ENCODE data around the gene CTNNA3. TPM values are rescaled to one million over a fixed set of nuclear protein-coding genes. Genes with fewer than 3 reads are reported as not detected.

Gene CTNNA3
- total RNA-seq, 4 donors from 2014 or later: 0.68 to 75.2 (median 1.4) TPM

DNA sequence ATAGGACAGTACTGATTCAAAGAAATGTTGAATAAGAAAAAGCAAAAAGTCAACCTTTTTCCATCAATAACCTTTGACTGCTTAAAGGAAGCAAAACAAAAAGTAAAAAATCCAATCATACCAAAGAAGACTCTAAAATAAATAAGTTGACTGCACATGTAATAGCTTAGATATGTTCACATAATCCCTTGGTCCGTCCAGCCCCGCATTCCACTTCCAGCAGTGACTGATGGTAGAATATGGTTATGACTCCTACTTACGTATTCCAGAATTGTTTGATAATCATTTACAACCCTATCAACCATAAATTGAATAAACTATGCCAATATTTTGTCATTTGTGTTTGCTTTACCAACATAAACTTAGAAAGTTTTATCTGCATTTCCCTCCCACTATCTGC is 77.9 kb downstream of the CTNNA3 start:
- in situ Hi-C loops (cut with MboI; ENCODE audit: low pct_ligation_motif_present in 1 of 4, low pct_unique_long_range_greater_than_20kb in 1 of 4, low sequenced_read_pairs in 3 of 4): no loop called here
- no peaks in the 10 kb centered on the region for H3K4me1 ChIP-seq
- no peak overlapping the region for H3K27ac ChIP-seq
- WGBS, 2 donors (ENCODE audit: low coverage in 1 of 2): 48 to 73% methylated on average over 3 of the region's 3 CpGs
- TF ChIP-seq, protein P1, sequence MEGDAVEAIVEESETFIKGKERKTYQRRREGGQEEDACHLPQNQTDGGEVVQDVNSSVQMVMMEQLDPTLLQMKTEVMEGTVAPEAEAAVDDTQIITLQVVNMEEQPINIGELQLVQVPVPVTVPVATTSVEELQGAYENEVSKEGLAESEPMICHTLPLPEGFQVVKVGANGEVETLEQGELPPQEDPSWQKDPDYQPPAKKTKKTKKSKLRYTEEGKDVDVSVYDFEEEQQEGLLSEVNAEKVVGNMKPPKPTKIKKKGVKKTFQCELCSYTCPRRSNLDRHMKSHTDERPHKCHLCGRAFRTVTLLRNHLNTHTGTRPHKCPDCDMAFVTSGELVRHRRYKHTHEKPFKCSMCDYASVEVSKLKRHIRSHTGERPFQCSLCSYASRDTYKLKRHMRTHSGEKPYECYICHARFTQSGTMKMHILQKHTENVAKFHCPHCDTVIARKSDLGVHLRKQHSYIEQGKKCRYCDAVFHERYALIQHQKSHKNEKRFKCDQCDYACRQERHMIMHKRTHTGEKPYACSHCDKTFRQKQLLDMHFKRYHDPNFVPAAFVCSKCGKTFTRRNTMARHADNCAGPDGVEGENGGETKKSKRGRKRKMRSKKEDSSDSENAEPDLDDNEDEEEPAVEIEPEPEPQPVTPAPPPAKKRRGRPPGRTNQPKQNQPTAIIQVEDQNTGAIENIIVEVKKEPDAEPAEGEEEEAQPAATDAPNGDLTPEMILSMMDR (IDR thresholded peaks at IDR 0.05): no peak
- TF ChIP-seq POLR2AphosphoS5 (IDR thresholded peaks at IDR 0.05) (no peak), POLR2A (IDR thresholded peaks at IDR 0.05) (no peak), EP300 (IDR thresholded peaks at IDR 0.05; ENCODE audit: low read depth) (no peak)
- H3K4me3 ChIP-seq: no peak overlapping the region
- DNase-seq: no peak
- H3K9me3 ChIP-seq: no peaks in the 10 kb centered on the region
- no peaks in the 10 kb centered on the region for H3K27me3 ChIP-seq
- no peaks in the 10 kb centered on the region for H3K36me3 ChIP-seq
- intact Hi-C loops (cut with DNase I; ENCODE audit: low total_unique reads): no loop called here

DNA sequence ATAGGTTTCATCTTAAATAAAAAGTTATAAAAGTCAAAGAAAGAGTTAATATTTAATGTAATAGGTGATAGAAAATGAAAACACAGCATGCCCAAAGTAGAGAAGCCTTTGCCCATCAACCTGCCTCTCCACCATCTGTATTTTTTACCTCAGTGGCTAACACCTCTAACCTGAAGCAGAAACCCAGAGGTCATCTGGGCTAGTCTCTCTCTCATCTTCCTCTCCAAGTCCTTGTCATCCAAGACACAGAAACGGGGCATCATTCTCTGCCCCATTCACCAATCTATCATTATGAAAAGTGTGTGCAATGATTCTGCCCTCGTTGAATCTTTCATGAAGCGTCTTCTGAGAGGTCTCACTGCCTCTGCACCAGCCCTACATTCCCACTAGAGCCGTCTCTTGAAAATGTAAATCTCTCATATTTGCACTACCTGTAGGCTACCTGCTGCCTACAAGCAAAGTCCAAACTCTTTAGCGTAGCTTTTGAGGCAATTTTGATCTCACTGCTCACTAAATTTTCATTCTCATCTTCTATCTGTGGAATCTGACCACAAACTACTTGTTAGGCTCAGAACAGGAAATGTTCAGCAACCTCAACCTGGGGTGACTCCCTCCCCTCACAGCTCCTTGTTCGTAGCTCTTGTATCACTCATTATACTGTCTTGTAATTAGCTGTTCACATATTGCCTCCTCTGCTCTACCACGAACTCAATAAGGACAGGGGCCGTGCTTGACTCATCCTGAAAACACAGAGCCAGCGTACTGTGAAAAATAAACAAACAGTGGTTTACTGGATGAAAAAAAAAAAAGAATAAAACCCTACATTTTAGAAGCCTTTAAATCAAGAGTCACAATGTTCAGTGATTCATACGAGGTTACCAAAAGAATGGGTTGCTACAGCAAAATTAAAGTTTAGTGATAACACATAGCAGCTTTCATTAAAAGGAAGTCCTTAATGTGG is 83.1 kb downstream of the CTNNA3 start:
- DNase-seq: no peak
- Histone ChIP-seq H3K4me1 (peaks cover 0 to 3% (median 0%) of the 10 kb centered on the region in 4 donors), H3K27me3 (no peaks in the 10 kb centered on the region), H3K36me3 (no peaks in the 10 kb centered on the region), H3K27ac (no peak overlapping the region), H3K9me3 (no peaks in the 10 kb centered on the region), H3K4me3 (no peak overlapping the region)
- WGBS, 2 donors (ENCODE audit: low coverage in 1 of 2): 55 to 59% methylated on average over 10 of the region's 10 CpGs
- intact Hi-C loops (cut with DNase I; ENCODE audit: low total_unique reads): no loop called here
- in situ Hi-C loops (cut with MboI; ENCODE audit: low pct_ligation_motif_present in 1 of 4, low pct_unique_long_range_greater_than_20kb in 1 of 4, low sequenced_read_pairs in 3 of 4): no loop called here
- TF ChIP-seq POLR2A (IDR thresholded peaks at IDR 0.05): no peak
- TF ChIP-seq, protein P1 (IDR thresholded peaks at IDR 0.05): no peak
- TF ChIP-seq POLR2AphosphoS5 (IDR thresholded peaks at IDR 0.05): no peak
- TF ChIP-seq EP300 (IDR thresholded peaks at IDR 0.05; ENCODE audit: low read depth): no peak

DNA sequence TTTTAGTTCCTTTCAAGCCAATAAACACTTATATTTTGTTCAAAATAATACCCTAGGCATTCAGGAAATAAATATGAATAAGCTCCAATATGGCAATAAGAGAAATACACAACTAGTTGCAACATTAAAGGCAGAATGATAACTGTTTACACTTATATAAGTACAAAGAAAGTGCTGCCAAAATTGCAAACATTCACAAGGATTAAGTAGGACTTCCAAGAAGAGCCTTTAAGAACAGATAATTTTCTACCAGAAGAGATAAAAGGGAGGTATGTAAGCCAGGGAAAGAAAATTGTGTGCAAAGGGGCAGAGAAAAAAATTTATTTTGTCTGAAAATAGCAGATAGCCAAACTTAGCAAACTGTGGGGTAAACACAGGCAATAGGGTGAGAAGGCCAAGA is 83.8 kb downstream of the CTNNA3 start:
- no peak overlapping the region for H3K4me3 ChIP-seq
- H3K4me1 ChIP-seq: peaks cover 0 to 3% (median 0%) of the 10 kb centered on the region in 4 donors
- H3K36me3 ChIP-seq: no peaks in the 10 kb centered on the region
- TF ChIP-seq POLR2A (IDR thresholded peaks at IDR 0.05): no peak
- no peak for TF ChIP-seq POLR2AphosphoS5 (IDR thresholded peaks at IDR 0.05)
- no peak for TF ChIP-seq EP300 (IDR thresholded peaks at IDR 0.05; ENCODE audit: low read depth)
- TF ChIP-seq, protein P1 (IDR thresholded peaks at IDR 0.05): no peak
- intact Hi-C loops (cut with DNase I; ENCODE audit: low total_unique reads): no loop called here
- in situ Hi-C loops (cut with MboI; ENCODE audit: low pct_ligation_motif_present in 1 of 4, low pct_unique_long_range_greater_than_20kb in 1 of 4, low sequenced_read_pairs in 3 of 4): no loop called here
- H3K9me3 ChIP-seq: no peaks in the 10 kb centered on the region
- no peaks in the 10 kb centered on the region for H3K27me3 ChIP-seq
- no peak for DNase-seq
- no peak overlapping the region for H3K27ac ChIP-seq

DNA sequence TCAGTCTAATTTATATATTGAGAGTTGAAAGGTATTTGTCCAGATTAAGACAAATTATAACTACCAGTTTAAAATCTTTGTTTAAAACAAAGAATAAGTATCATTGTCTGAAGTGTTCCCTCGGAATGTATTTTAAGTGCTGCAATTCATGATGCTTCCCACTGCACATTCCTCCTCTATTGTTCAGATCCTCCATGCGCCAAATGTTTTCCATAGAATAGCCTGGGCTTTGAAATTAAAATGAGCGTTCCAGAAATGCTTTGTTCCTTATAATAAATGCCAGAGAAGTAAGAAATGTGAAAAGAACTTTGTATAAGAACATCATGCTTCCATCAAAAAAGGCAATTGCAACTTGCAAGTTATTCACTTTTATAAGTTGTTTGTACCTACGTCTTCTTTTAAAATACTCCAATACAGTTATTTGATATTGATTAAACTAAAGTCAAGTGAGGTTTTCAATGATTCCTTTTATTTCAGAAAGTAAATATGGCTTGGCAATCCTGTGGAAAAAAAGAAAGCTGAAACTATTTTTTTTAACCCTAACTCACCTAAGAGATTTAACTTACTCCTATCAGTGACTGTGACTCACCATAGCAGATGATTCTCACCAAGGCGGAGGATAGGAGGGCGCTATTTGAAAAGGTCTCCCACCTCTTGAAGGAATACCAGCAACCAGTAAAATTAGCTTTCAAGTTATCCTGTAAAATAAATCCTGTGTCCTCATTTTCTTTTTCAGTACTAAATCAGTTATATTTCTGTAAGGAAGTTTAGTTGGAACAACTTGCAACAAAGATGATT is 85.8 kb downstream of the CTNNA3 start:
- Histone ChIP-seq H3K27ac (no peak overlapping the region), H3K4me1 (peaks cover 0 to 3% (median 0%) of the 10 kb centered on the region in 4 donors), H3K27me3 (no peaks in the 10 kb centered on the region), H3K4me3 (no peak overlapping the region), H3K36me3 (no peaks in the 10 kb centered on the region), H3K9me3 (no peaks in the 10 kb centered on the region)
- DNase-seq: no peak
- intact Hi-C loops (cut with DNase I; ENCODE audit: low total_unique reads) (no loop called here), in situ Hi-C loops (cut with MboI; ENCODE audit: low pct_ligation_motif_present in 1 of 4, low pct_unique_long_range_greater_than_20kb in 1 of 4, low sequenced_read_pairs in 3 of 4) (no loop called here)
- TF ChIP-seq POLR2AphosphoS5 (IDR thresholded peaks at IDR 0.05) (no peak), POLR2A (IDR thresholded peaks at IDR 0.05) (no peak), EP300 (IDR thresholded peaks at IDR 0.05; ENCODE audit: low read depth) (no peak)
- TF ChIP-seq, protein P1 (IDR thresholded peaks at IDR 0.05): no peak
- 74 to 76% methylated on average over 6 of the region's 6 CpGs for WGBS, 2 donors (ENCODE audit: low coverage in 1 of 2)
